Panc1 (cell line): ENCODE measurements around the gene FCN1. TPM values are rescaled to one million over a fixed set of nuclear protein-coding genes. Genes with fewer than 3 reads are reported as not detected.

ENCODE experiments used
- ATAC-seq: fragments of 200-7000 bp; cut with Tn5 transposase; 2 replicates; pipeline ENCODE4 v1.9.1; 2020; ENCODE audit warnings: mild to moderate bottlenecking, moderate library complexity
- BruUV-seq: library from RNA; stranded (reverse); fragments of 400-500 nt; replicated peaks from 2 replicates; lab custom pipeline; 2021; lab: Mats Ljungman, UMichigan
- CTCF ChIA-PET: fragments of 300-600 bp; sonication (Branson Sonifier 250); formaldehyde crosslinking; loops from one replicate; lab custom pipeline; 2022; ENCODE audit warnings: antibody characterized with exemption; lab: Charles Lee
- POLR2A ChIA-PET: fragments of 300-600 bp; sonication (Branson Sonifier 250); formaldehyde crosslinking; loops from one replicate; lab custom pipeline; 2022; ENCODE audit warnings: antibody characterized with exemption; lab: Charles Lee
- DNase-seq: peaks from one replicate; pipeline ENCODE4 v3.0.0-alpha.2; 2010; ENCODE audit warnings: low read depth, low spot score
- H3K27ac ChIP-seq: 2 replicates; pipeline ENCODE4 v1.5.1; 2011; ENCODE audit warnings: mild to moderate bottlenecking, low read length, inconsistent platforms
- H3K27me3 ChIP-seq: fragments of 200-500 bp; sonication (Bioruptor generic); 2 replicates; pipeline ENCODE4 v1.6.0; 2014; ENCODE audit warnings: low read length, inconsistent platforms; ENCODE audit not compliant: control insufficient read depth, insufficient read depth
- H3K36me3 ChIP-seq: fragments of 200-500 bp; sonication (Bioruptor generic); 2 replicates; pipeline ENCODE4 v1.5.1; 2014; ENCODE audit warnings: inconsistent platforms, mild to moderate bottlenecking, low read length, moderate library complexity; ENCODE audit not compliant: control insufficient read depth, insufficient read depth
- H3K4me1 ChIP-seq: 2 replicates; pipeline ENCODE4 v1.5.1; 2011; ENCODE audit warnings: inconsistent platforms, mild to moderate bottlenecking, low read length, moderate library complexity; ENCODE audit not compliant: control insufficient read depth, insufficient read depth
- H3K4me3 ChIP-seq, 2 experiments: 2 replicates each; pipeline ENCODE4 v1.5.1; 2011 to 2012; ENCODE audit warnings: low read depth in 2 of 2, low read length in 2 of 2, mild to moderate bottlenecking in 2 of 2, inconsistent platforms in 1 of 2, moderate library complexity in 1 of 2
- H3K9me3 ChIP-seq: fragments of 200-500 bp; sonication (Bioruptor generic); 2 replicates; pipeline ENCODE4 v1.5.1; 2014; ENCODE audit warnings: low read depth, mild to moderate bottlenecking, inconsistent platforms, low read length, moderate library complexity; ENCODE audit not compliant: control insufficient read depth, insufficient read depth
- POLR2AphosphoS5 ChIP-seq: IDR thresholded peaks from 2 replicates; pipeline ENCODE4 v1.6.1; 2012; ENCODE audit warnings: mild to moderate bottlenecking, low read depth, low read length, moderate library complexity
- SIN3A ChIP-seq: IDR thresholded peaks from 2 replicates; pipeline ENCODE4 v1.6.1; 2012; ENCODE audit warnings: low read depth, mild to moderate bottlenecking, low read length, moderate library complexity, borderline replicate concordance; ENCODE audit not compliant: insufficient read depth
- TCF7L2 ChIP-seq: IDR thresholded peaks from 2 replicates; pipeline ENCODE4 v1.6.1; 2011; ENCODE audit warnings: mild to moderate bottlenecking, low read depth, low read length, inconsistent platforms
- in situ Hi-C: cut with HindIII; loops from 2 replicates; pipeline ENCODE4 v1.10.0; 2016; ENCODE audit warnings: low sequenced_read_pairs, low pct_unique_long_range_greater_than_20kb
- intact Hi-C: fragments of 100-400 bp; cut with micrococcal nuclease; formaldehyde crosslinking; loops from one replicate; pipeline ENCODE4 v1.10.0; 2022; ENCODE audit not compliant: unreplicated experiment
- total RNA-seq: library from RNA; stranded (reverse); gene quantifications from one replicate; pipeline ENCODE4 v1.2.1, GENCODE V29; 2021; ENCODE audit not compliant: unreplicated experiment
- TF ChIP-seq, protein P1 (sequence below): fragments of 450-650 bp; IDR thresholded peaks from 2 replicates; pipeline ENCODE4 v1.5.1; 2017; ENCODE audit warnings: mild to moderate bottlenecking
- TF ChIP-seq, protein P2 (sequence below), 2 experiments: IDR thresholded peaks; 2 replicates each; pipeline ENCODE4 v1.6.1; 2011 to 2012; ENCODE audit warnings: low read depth in 2 of 2, control low read depth in 1 of 2, low read length in 1 of 2, mild to moderate bottlenecking in 1 of 2, moderate library complexity in 1 of 2; ENCODE audit not compliant: insufficient read depth in 1 of 2

The FCN1 gene
- total RNA-seq, 1 experiment from 2014 or later: not detected

DNA sequence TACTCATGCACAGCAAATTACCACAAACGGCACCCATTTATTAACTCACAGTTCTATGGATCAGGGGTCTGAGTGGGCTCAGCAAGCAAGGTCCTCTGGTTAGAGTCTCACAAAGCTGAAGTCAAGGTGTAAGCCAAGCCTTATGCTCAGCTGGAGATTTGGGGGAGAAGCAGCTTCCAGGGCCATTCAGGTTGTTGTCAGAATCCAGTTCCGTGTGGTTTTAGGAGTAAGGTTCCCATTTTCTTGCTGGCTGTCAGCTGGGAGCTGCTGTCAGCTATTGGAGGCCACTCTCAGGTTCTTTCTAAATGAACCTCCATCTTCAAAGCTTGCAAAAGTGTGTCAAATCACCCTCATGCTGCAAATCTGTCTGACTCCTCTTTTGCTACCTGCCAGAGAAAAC lies 19.4 kb downstream of the FCN1 start:
- ATAC-seq (no peak), DNase-seq (no peak)
- intact Hi-C loops: no loop called here
- no peaks in the 10 kb centered on the region for H3K36me3 ChIP-seq
- in situ Hi-C loops: no loop called here
- CTCF ChIA-PET: no interaction called here
- TF ChIP-seq, protein P1, sequence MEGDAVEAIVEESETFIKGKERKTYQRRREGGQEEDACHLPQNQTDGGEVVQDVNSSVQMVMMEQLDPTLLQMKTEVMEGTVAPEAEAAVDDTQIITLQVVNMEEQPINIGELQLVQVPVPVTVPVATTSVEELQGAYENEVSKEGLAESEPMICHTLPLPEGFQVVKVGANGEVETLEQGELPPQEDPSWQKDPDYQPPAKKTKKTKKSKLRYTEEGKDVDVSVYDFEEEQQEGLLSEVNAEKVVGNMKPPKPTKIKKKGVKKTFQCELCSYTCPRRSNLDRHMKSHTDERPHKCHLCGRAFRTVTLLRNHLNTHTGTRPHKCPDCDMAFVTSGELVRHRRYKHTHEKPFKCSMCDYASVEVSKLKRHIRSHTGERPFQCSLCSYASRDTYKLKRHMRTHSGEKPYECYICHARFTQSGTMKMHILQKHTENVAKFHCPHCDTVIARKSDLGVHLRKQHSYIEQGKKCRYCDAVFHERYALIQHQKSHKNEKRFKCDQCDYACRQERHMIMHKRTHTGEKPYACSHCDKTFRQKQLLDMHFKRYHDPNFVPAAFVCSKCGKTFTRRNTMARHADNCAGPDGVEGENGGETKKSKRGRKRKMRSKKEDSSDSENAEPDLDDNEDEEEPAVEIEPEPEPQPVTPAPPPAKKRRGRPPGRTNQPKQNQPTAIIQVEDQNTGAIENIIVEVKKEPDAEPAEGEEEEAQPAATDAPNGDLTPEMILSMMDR: no peak
- no peak for TF ChIP-seq SIN3A
- TF ChIP-seq POLR2AphosphoS5: no peak
- TF ChIP-seq TCF7L2: no peak
- TF ChIP-seq, protein P2, sequence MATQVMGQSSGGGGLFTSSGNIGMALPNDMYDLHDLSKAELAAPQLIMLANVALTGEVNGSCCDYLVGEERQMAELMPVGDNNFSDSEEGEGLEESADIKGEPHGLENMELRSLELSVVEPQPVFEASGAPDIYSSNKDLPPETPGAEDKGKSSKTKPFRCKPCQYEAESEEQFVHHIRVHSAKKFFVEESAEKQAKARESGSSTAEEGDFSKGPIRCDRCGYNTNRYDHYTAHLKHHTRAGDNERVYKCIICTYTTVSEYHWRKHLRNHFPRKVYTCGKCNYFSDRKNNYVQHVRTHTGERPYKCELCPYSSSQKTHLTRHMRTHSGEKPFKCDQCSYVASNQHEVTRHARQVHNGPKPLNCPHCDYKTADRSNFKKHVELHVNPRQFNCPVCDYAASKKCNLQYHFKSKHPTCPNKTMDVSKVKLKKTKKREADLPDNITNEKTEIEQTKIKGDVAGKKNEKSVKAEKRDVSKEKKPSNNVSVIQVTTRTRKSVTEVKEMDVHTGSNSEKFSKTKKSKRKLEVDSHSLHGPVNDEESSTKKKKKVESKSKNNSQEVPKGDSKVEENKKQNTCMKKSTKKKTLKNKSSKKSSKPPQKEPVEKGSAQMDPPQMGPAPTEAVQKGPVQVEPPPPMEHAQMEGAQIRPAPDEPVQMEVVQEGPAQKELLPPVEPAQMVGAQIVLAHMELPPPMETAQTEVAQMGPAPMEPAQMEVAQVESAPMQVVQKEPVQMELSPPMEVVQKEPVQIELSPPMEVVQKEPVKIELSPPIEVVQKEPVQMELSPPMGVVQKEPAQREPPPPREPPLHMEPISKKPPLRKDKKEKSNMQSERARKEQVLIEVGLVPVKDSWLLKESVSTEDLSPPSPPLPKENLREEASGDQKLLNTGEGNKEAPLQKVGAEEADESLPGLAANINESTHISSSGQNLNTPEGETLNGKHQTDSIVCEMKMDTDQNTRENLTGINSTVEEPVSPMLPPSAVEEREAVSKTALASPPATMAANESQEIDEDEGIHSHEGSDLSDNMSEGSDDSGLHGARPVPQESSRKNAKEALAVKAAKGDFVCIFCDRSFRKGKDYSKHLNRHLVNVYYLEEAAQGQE (IDR thresholded peaks at IDR 0.05; ENCODE audit: insufficient read depth in 1 of 2, low read depth in 2 of 2, low read length in 1 of 2): no peak
- POLR2A ChIA-PET: no interaction called here
- H3K27ac ChIP-seq: no peak overlapping the region
- H3K9me3 ChIP-seq: no peaks in the 10 kb centered on the region
- H3K4me3 ChIP-seq: no peak overlapping the region
- no TSS peak for BruUV-seq
- no peaks in the 10 kb centered on the region for H3K4me1 ChIP-seq
- peaks cover 1% of the 10 kb centered on the region; the same call in 1 of the 2 replicates for H3K27me3 ChIP-seq

DNA sequence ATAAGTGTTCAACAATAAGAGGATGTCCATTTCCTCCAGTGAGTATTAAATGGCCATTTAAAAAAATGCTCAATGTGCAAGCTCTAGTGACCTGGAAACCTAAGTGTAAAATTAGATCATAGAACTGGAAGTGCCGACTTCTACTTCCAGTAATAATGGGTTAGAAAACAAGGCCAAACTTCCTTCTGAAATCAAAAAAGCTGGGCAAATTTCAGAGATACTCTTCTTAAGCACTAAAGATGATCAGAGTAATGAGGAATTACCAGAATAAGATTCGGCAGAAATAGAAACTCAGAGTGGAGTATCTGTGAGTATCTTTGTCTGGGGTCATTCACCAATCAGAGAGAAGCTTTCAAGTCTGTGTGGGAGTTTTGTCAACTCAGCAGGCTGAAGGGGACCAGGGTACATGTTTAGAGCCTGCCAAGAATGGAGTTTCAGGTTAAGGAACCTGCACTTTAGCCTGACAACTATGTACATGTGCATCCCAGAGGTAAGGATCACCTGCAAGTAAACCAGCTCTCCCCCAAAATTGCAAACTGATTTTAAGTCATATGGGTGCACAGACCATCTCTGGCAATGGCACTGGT lies 20.0 kb downstream of the FCN1 start:
- intact Hi-C loops (no loop called here), in situ Hi-C loops (no loop called here)
- no TSS peak for BruUV-seq
- Histone ChIP-seq H3K36me3 (no peaks in the 10 kb centered on the region), H3K9me3 (no peaks in the 10 kb centered on the region), H3K4me3 (no peak overlapping the region), H3K27ac (no peak overlapping the region), H3K4me1 (no peaks in the 10 kb centered on the region), H3K27me3 (no peaks in the 10 kb centered on the region; the same call in 1 of the 2 replicates)
- ATAC-seq (no peak), DNase-seq (no peak)
- ChIA-PET CTCF (no interaction called here), POLR2A (no interaction called here)
- TF ChIP-seq, protein P2 (IDR thresholded peaks at IDR 0.05; ENCODE audit: insufficient read depth in 1 of 2, low read depth in 2 of 2, low read length in 1 of 2): no peak
- TF ChIP-seq POLR2AphosphoS5: no peak
- no peak for TF ChIP-seq SIN3A
- TF ChIP-seq, protein P1: no peak
- no peak for TF ChIP-seq TCF7L2
